Calu3 (cell line): Measurements from ENCODE around the gene MAP2K1. TPM values are rescaled to one million over a fixed set of nuclear protein-coding genes. Genes with fewer than 3 reads are reported as not detected.
"Not testable (repeated sequence)": the region's sequence is repeated elsewhere in the genome, so short reads cannot be mapped to it uniquely, and the experiment has no call there.

Experiments used
- Bru-seq: library from RNA; stranded (reverse); fragments of 400-500 nt; gene quantifications from one replicate; lab custom pipeline; 2021; lab: Mats Ljungman, UMichigan
- BruChase-seq, 2 experiments: library from RNA; stranded (reverse); fragments of 400-500 nt; gene quantifications; one replicate each; lab custom pipeline; 2021; lab: Mats Ljungman, UMichigan
- BruUV-seq: library from RNA; stranded (reverse); fragments of 400-500 nt; replicated peaks from 2 replicates; lab custom pipeline; 2021; lab: Mats Ljungman, UMichigan
- CTCF ChIA-PET: fragments of 300-600 bp; sonication (Branson Sonifier 250); formaldehyde crosslinking; loops from one replicate; lab custom pipeline; 2022; ENCODE audit warnings: antibody characterized with exemption; lab: Charles Lee
- DNase-seq: peaks from one replicate; pipeline ENCODE4 v3.0.0; 2022
- H3K27ac Mint-ChIP-seq: one replicate; pipeline ENCODE4 v1.8.0; 2022; ENCODE audit warnings: mixed read lengths; ENCODE audit not compliant: unreplicated experiment
- H3K27me3 Mint-ChIP-seq: one replicate; pipeline ENCODE4 v1.8.0; 2022; ENCODE audit warnings: mixed read lengths; ENCODE audit not compliant: unreplicated experiment
- H3K36me3 Mint-ChIP-seq: one replicate; pipeline ENCODE4 v1.8.0; 2022; ENCODE audit warnings: mild to moderate bottlenecking, moderate library complexity, mixed read lengths; ENCODE audit not compliant: insufficient read depth, unreplicated experiment
- H3K4me1 Mint-ChIP-seq: one replicate; pipeline ENCODE4 v1.8.0; 2022; ENCODE audit warnings: mild to moderate bottlenecking, low read depth, mixed read lengths; ENCODE audit not compliant: unreplicated experiment
- H3K4me3 Mint-ChIP-seq: one replicate; pipeline ENCODE4 v1.8.0; 2022; ENCODE audit warnings: mild to moderate bottlenecking, low read depth, moderate library complexity, mixed read lengths; ENCODE audit not compliant: unreplicated experiment
- H3K9me3 Mint-ChIP-seq: one replicate; pipeline ENCODE4 v1.8.0; 2022; ENCODE audit warnings: low read depth, mixed read lengths; ENCODE audit not compliant: unreplicated experiment
- CTCF ChIP-seq: fragments of 200-600 bp; IDR thresholded peaks from one replicate; pipeline ENCODE4 v1.8.0; 2022; ENCODE audit warnings: antibody characterized with exemption; ENCODE audit not compliant: unreplicated experiment
- intact Hi-C: fragments of 100-400 bp; cut with micrococcal nuclease; formaldehyde crosslinking; loops from one replicate; pipeline ENCODE4 v1.10.0; 2022; ENCODE audit not compliant: unreplicated experiment
- long read RNA-seq: library from polyadenylated mRNA; stranded (forward); transcript quantifications from one replicate; pipeline ENCODE4 v2.0.0, GENCODE V29; 2022
- total RNA-seq: library from RNA; stranded (reverse); gene quantifications from 2 replicates; pipeline ENCODE4 v1.2.3, GENCODE V29; 2022

Gene MAP2K1
- total RNA-seq: 67.6 and 69.1 TPM in 2 replicates
- percentile 78 among the genes with signal in this experiment for Bru-seq, nascent RNA
- BruChase-seq, experiment 1, labeled RNA remaining after a 6-hour chase: percentile 82 among the genes with signal in this experiment
- BruChase-seq, experiment 2, labeled RNA remaining after a 2-hour chase: percentile 75 among the genes with signal in this experiment
- long read RNA-seq, transcript MAP2K1-201 (11 exons, 3,410 nt): major isoform, 9 of 23 reads
- long read RNA-seq, partial matches to known transcripts: 9 of 23 reads
- long read RNA-seq, other reads (novel, unspliced or antisense): 5 of 23 reads

DNA sequence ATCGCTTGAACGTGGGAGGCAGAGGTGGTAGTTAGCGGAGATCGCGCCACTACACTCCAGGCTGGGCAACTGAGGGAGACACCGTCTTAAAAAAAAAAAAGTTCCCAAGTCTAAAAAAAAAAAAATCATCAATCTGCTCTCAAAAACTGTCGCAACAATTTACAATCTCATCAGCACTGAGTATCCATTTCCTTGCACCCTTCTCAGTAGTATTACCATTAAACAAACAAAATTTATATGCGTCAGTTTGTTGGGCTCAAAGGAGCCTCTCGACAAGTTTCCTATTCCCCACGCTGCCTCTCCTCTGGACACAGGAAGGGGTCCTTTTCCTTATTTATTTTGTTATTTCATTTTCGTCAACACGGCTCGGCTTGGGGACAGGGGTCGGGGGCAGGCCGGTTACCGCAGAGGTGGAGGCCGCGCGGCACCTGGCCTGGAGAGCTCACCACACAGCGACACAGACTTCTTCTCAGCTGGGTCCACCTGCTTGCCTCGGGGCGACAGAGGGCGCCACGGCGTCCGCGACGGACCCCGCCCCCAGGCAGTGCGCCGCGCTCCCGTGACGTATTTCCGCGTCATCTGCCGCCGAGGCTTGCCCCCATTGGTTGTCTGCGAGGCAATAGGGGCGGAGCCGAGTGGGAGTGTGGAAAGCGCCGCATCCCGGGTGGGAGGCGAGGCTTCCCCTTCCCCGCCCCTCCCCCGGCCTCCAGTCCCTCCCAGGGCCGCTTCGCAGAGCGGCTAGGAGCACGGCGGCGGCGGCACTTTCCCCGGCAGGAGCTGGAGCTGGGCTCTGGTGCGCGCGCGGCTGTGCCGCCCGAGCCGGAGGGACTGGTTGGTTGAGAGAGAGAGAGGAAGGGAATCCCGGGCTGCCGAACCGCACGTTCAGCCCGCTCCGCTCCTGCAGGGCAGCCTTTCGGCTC, at the start of gene MAP2K1:
Gene MAP2K1 (plus strand): TSS at position 709 of the 920 bp plus-strand sequence. CDS start 436 bp downstream, outside the sequence.
- TSS peak; percentile 93 for BruUV-seq
- intact Hi-C loops: loop anchor here (1.0 to 5.0 kb wide), 3 partner anchors 30 to 112 kb away; partner anchors contain the start of gene TIPIN
- Mint-ChIP-seq H3K27me3 (no peaks in the 10 kb centered on the region), H3K36me3 (peaks cover 33% of the 10 kb centered on the region), H3K9me3 (no peaks in the 10 kb centered on the region), H3K4me1 (peaks cover 28% of the 10 kb centered on the region), H3K27ac (peak within 1 kb of the TSS; percentile 76), H3K4me3 (peak within 1 kb of the TSS; percentile 98)
- CTCF ChIA-PET: interaction anchor here (0.5 to 1.3 kb wide), 9 partner anchors 17 to 295 kb away, joined by 3 to 21 read pairs (median 4); partner anchors contain the start of genes SNAPC5, TIPIN and ZWILCH
- TF ChIP-seq CTCF: peak; percentile 66
- DNase-seq: peak; percentile 99

GRCh38 chr15:66348530-66348929, 38.2 kb upstream of the MAP2K1 start:
- H3K36me3 Mint-ChIP-seq: peaks cover 32% of the 10 kb centered on the region
- intact Hi-C loops: not testable (repeated sequence)

GRCh38 chr15:66356077-66356358, 30.7 kb upstream of the MAP2K1 start:
- Mint-ChIP-seq H3K4me3 (peak overlapping the region; percentile 99), H3K9me3 (no peaks in the 10 kb centered on the region), H3K4me1 (peaks cover 32% of the 10 kb centered on the region), H3K36me3 (peaks cover 26% of the 10 kb centered on the region), H3K27ac (peak overlapping the region; percentile 98), H3K27me3 (no peaks in the 10 kb centered on the region)
- CTCF ChIA-PET: interaction anchor here (0.7 to 1.3 kb wide), 2 partner anchors 30 to 814 kb away, joined by 4 to 5 read pairs; partner anchors contain the start of gene MAP2K1
- TSS peak; percentile 63 for BruUV-seq
- TF ChIP-seq CTCF: no peak
- DNase-seq: no peak
- intact Hi-C loops: loop anchor here (1.0 kb wide), 1 partner anchor 30 kb away; the partner anchor contains the start of gene MAP2K1

More at GRCh38 chr15:66348530-66348929, 38.2 kb upstream of the MAP2K1 start:
- DNase-seq, H3K4me1 Mint-ChIP-seq, H3K9me3 Mint-ChIP-seq, H3K27ac Mint-ChIP-seq, H3K27me3 Mint-ChIP-seq, H3K4me3 Mint-ChIP-seq, CTCF ChIA-PET, BruUV-seq: not testable (repeated sequence)

DNA sequence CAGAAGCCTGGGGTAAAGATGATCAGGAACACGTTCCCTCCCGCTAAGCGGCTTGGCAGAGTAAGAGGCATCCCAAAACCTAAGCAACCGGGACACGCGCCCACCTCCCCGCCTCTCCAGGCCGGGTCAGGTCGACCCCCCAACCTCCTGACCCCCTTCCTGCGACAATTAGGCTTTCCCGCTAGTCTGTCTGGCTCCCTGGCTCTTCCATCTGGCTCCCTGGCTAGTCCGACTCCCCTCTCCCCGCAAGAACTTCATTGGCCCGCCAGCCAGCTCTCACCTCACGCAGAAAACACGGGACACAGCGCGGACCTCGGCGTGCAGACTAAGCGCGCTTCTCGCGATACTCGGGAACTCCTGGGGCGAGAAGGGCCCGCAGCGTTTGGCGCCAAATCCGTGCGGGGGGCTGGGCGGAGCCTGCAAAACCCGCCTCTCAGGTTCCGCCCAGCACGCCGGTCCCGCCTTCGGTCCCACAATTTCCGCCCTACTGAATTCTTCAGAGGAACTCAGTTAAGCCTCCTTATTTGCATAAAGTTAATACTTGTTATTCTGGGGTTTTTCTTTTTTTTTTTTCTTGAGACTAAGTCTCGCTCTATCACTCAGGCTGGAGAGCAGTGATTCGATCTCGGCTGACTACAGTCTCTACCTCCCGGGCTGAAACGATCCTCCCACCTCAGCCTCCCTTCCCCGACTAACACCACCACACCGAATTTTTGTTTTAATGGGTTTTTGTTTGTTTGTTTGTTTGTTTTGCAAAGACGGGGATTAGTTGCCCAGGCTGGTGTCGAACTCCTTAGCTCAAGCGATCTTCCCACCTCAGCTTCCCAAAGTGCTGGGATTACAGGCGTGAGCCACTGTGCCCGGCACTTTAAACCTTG, 30.1 kb upstream of the MAP2K1 start, which contains the start of gene TIPIN:
Gene TIPIN (minus strand): TSS at position 327 of the 878 bp plus-strand sequence. CDS start 3,738 bp downstream, outside the sequence.
- peaks cover 32% of the 10 kb centered on the region for H3K4me1 Mint-ChIP-seq
- intact Hi-C loops: loop anchor here (1.0 kb wide), 1 partner anchor 30 kb away; the partner anchor contains the start of gene MAP2K1
- CTCF ChIA-PET: interaction anchor here (0.7 to 1.3 kb wide), 4 partner anchors 30 to 864 kb away, joined by 3 to 5 read pairs (median 4); partner anchors contain the start of gene MAP2K1
- peak within 1 kb of the TSS; percentile 99 for H3K4me3 Mint-ChIP-seq
- H3K27me3 Mint-ChIP-seq: no peaks in the 10 kb centered on the region
- peak; percentile 98 for DNase-seq
- no TSS peak for BruUV-seq
- H3K36me3 Mint-ChIP-seq: peaks cover 25% of the 10 kb centered on the region
- peak within 1 kb of the TSS; percentile 98 for H3K27ac Mint-ChIP-seq
- H3K9me3 Mint-ChIP-seq: no peaks in the 10 kb centered on the region
- TF ChIP-seq CTCF: no peak
